Measurements from ENCODE around the gene CASQ1.

CASQ1 gene

GRCh38 chr1:160227034-160227433, 36.7 kb downstream of the CASQ1 start:
- no peak for DNase-seq

- DNase-seq = no peak
Observed at GRCh38 chr1:160227561-160227960, 37.2 kb downstream of the CASQ1 start.

GRCh38 chr1:160228431-160228830, 38.1 kb downstream of the CASQ1 start:
- DNase-seq = no peak

- DNase-seq = no peak
Observed at GRCh38 chr1:160232911-160233310, 42.5 kb downstream of the CASQ1 start.

- no peak for DNase-seq
Observed at GRCh38 chr1:160236806-160237205, 46.4 kb downstream of the CASQ1 start.

- no peak for DNase-seq
Observed at GRCh38 chr1:160237558-160237957, 47.2 kb downstream of the CASQ1 start.

GRCh38 chr1:160238408-160238807, 48.0 kb downstream of the CASQ1 start:
- DNase-seq = no peak

- no peak for DNase-seq
Observed at GRCh38 chr1:160239582-160240299, 49.4 kb downstream of the CASQ1 start.

GRCh38 chr1:160243767-160244166, 53.4 kb downstream of the CASQ1 start:
- no peak for DNase-seq

- DNase-seq = no peak
Observed at GRCh38 chr1:160244209-160244608, 53.8 kb downstream of the CASQ1 start.

- no peak for DNase-seq
Observed at GRCh38 chr1:160245434-160245833, 55.1 kb downstream of the CASQ1 start.

GRCh38 chr1:160247053-160247452, 56.7 kb downstream of the CASQ1 start:
- DNase-seq = no peak

- DNase-seq = no peak
Observed at GRCh38 chr1:160251011-160251410, 60.6 kb downstream of the CASQ1 start.

Data from DMS79 treated with DMSO at 0.1 percent for 48 hours (cell line).